ENCODE measurements around the gene GLOD4.

GLOD4 gene

DNA sequence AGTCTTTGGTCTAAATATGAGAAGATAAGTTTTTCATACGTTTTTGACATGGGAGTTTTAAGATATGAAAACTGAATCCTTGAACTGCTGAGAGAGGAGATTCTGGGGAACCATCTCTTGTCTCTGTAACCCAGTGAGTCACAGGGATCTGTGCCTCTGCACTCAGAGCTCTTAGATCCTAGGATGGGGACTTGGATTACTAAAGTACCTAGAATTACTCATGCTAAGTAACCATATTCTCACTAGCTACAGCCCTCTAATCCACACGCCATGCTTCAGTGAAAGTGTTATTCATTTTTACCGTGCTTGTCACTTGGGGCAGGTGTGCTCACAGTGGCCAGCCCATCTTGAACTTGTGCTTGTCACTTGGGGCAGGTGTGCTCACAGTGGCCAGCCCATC lies 2.1 kb upstream of the GLOD4 start:
- Histone ChIP-seq H3K4me3 (ENCODE audit: low read depth in 1 of 2, low read length in 2 of 2) (peak overlapping the region in 1 of 2 experiments; percentile 96; a peak in 1 of 4 replicates), H4K20me1 (ENCODE audit: insufficient read depth, low read length) (peaks cover 9% of the 10 kb centered on the region; the same call in 1 of the 2 replicates), H3K27me3 (ENCODE audit: insufficient read depth, low read length, poor library complexity) (no peaks in the 10 kb centered on the region), H3K79me2 (ENCODE audit: insufficient read depth, low read length) (peaks cover 61% of the 10 kb centered on the region), H3K9me3 (ENCODE audit: insufficient read depth, low read length, severe bottlenecking) (no peaks in the 10 kb centered on the region), H3K27ac (ENCODE audit: low read length) (no peak overlapping the region), H3K4me1 (ENCODE audit: insufficient read depth, low read length) (peaks cover 39% of the 10 kb centered on the region), H3K9ac (ENCODE audit: low read depth, low read length) (no peak overlapping the region), H2AFZ (ENCODE audit: low read depth, low read length) (no peak overlapping the region), H3K36me3 (ENCODE audit: insufficient read depth, low read length) (peaks cover 45% of the 10 kb centered on the region), H3K4me2 (ENCODE audit: insufficient read depth, low read length) (peak overlapping the region; percentile 91; the same call in 1 of the 2 replicates)
- ATAC-seq (ENCODE audit: insufficient read depth, low read depth) = no peak
- no peak for DNase-seq
- TF ChIP-seq EZH2 (IDR thresholded peaks at IDR 0.05; ENCODE audit: borderline replicate concordance, low read depth, low read length, severe bottlenecking) = no peak
- TF ChIP-seq, protein P1, sequence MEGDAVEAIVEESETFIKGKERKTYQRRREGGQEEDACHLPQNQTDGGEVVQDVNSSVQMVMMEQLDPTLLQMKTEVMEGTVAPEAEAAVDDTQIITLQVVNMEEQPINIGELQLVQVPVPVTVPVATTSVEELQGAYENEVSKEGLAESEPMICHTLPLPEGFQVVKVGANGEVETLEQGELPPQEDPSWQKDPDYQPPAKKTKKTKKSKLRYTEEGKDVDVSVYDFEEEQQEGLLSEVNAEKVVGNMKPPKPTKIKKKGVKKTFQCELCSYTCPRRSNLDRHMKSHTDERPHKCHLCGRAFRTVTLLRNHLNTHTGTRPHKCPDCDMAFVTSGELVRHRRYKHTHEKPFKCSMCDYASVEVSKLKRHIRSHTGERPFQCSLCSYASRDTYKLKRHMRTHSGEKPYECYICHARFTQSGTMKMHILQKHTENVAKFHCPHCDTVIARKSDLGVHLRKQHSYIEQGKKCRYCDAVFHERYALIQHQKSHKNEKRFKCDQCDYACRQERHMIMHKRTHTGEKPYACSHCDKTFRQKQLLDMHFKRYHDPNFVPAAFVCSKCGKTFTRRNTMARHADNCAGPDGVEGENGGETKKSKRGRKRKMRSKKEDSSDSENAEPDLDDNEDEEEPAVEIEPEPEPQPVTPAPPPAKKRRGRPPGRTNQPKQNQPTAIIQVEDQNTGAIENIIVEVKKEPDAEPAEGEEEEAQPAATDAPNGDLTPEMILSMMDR (IDR thresholded peaks at IDR 0.05; ENCODE audit: borderline replicate concordance, extremely low read depth, low read length, poor library complexity, severe bottlenecking) = no peak

DNA sequence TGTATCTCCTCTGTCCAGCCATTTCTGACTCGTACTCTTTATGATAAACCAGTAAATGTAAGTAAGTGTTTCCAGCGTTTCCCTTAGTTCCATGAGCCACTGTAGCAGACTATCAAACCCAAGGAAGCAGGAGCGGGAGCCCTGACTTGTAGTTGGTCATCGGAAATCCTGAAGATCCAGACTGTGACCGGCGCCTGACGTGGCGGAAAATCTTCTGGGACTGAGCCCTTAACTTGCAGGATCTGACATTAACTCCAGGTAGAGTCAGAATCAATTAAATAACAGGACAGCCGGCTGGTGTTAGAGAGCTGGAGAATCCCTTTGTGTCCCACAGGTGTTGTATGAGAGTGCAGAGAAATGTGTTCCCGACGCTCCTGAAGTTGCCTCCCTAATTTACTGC lies 4.0 kb downstream of the GLOD4 start:
- H3K4me3 ChIP-seq (ENCODE audit: low read depth in 1 of 2, low read length in 2 of 2) = no peak overlapping the region
- DNase-seq = no peak
- no peak overlapping the region for H3K4me2 ChIP-seq (ENCODE audit: insufficient read depth, low read length)
- no peak overlapping the region for H2AFZ ChIP-seq (ENCODE audit: low read depth, low read length)
- TF ChIP-seq, protein P1 (IDR thresholded peaks at IDR 0.05; ENCODE audit: borderline replicate concordance, extremely low read depth, low read length, poor library complexity, severe bottlenecking) = no peak
- TF ChIP-seq EZH2 (IDR thresholded peaks at IDR 0.05; ENCODE audit: borderline replicate concordance, low read depth, low read length, severe bottlenecking) = no peak
- peaks cover 3% of the 10 kb centered on the region; the same call in 1 of the 2 replicates for H4K20me1 ChIP-seq (ENCODE audit: insufficient read depth, low read length)
- H3K27ac ChIP-seq (ENCODE audit: low read length) = no peak overlapping the region
- H3K9me3 ChIP-seq (ENCODE audit: insufficient read depth, low read length, severe bottlenecking) = no peaks in the 10 kb centered on the region
- peaks cover 21% of the 10 kb centered on the region for H3K4me1 ChIP-seq (ENCODE audit: insufficient read depth, low read length)
- H3K9ac ChIP-seq (ENCODE audit: low read depth, low read length) = no peak overlapping the region
- H3K36me3 ChIP-seq (ENCODE audit: insufficient read depth, low read length) = peaks cover 61% of the 10 kb centered on the region
- H3K27me3 ChIP-seq (ENCODE audit: insufficient read depth, low read length, poor library complexity) = no peaks in the 10 kb centered on the region
- ATAC-seq (ENCODE audit: insufficient read depth, low read depth) = no peak
- peaks cover 66% of the 10 kb centered on the region for H3K79me2 ChIP-seq (ENCODE audit: insufficient read depth, low read length)

DNA sequence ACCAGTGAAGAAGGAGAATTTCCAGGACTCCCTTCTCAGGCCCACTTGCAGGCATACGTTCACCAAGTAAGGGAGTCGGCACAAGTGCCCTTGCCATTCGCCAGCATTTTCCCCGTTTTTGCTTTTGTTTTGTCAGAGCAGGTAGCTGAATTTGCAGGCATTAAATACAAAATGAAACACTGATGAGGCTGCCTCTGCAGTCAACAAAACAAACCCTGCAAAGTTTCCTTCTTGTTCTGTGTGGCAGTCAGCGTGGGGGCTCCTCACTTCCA lies 7.8 kb downstream of the GLOD4 start:
- Histone ChIP-seq H4K20me1 (ENCODE audit: insufficient read depth, low read length) (peaks cover 3% of the 10 kb centered on the region; the same call in 1 of the 2 replicates), H3K79me2 (ENCODE audit: insufficient read depth, low read length) (peaks cover 29% of the 10 kb centered on the region), H3K4me3 (ENCODE audit: low read depth in 1 of 2, low read length in 2 of 2) (no peak overlapping the region), H3K9me3 (ENCODE audit: insufficient read depth, low read length, severe bottlenecking) (no peaks in the 10 kb centered on the region), H3K27ac (ENCODE audit: low read length) (no peak overlapping the region), H3K9ac (ENCODE audit: low read depth, low read length) (no peak overlapping the region), H3K27me3 (ENCODE audit: insufficient read depth, low read length, poor library complexity) (no peaks in the 10 kb centered on the region), H2AFZ (ENCODE audit: low read depth, low read length) (no peak overlapping the region), H3K36me3 (ENCODE audit: insufficient read depth, low read length) (peaks cover 93% of the 10 kb centered on the region), H3K4me2 (ENCODE audit: insufficient read depth, low read length) (no peak overlapping the region), H3K4me1 (ENCODE audit: insufficient read depth, low read length) (no peaks in the 10 kb centered on the region)
- DNase-seq (no peak), ATAC-seq (ENCODE audit: insufficient read depth, low read depth) (no peak)
- no peak for TF ChIP-seq EZH2 (IDR thresholded peaks at IDR 0.05; ENCODE audit: borderline replicate concordance, low read depth, low read length, severe bottlenecking)
- TF ChIP-seq, protein P1 (IDR thresholded peaks at IDR 0.05; ENCODE audit: borderline replicate concordance, extremely low read depth, low read length, poor library complexity, severe bottlenecking) = no peak

All from DND-41 (cell line).